ENCODE data around the gene RTKN2.
"Not testable (repeated sequence)": the region's sequence is repeated elsewhere in the genome, so short reads cannot be mapped to it uniquely, and the experiment has no call there.

Gene RTKN2

DNA sequence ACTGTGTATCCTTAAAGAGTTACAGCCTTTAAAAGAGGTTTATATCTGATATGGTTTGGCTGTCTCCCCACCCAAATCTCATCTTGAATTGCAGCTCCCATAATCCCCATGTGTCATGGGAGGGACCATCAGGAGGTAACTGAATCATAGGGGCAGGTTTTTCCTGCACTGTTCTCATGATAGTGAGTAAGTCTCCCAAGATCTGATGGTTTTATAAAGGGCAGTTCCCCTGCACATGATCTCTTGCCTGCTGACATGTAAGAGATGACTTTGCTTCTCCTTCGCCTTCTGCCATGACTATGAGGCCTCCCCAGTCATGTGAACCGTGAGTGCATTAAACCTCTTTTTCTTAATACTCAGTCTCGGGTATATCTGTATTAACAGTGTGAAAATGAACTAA is 9.7 kb downstream of the RTKN2 start:
- peak in 1 of 2 donors; percentile 55 for DNase-seq

DNA sequence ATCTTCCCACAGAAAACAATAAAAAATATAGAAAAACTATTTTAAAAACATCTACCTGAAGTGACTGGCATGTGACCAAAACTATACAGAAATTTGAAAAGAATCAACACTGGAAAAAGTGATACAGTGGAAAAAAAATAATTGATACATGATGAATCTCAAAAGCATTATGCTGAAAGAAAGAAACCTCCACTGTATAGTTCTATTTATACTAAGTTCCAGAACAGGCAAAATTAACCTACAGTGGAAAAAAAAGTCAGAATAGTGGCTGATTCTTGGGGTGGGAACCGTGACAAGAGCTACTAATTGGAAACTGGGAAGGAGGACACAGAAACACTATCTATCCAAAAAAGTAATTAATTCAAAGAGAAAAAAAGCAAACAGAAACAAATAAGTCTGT is 14.9 kb downstream of the RTKN2 start:
- DNase-seq, result no peak

DNA sequence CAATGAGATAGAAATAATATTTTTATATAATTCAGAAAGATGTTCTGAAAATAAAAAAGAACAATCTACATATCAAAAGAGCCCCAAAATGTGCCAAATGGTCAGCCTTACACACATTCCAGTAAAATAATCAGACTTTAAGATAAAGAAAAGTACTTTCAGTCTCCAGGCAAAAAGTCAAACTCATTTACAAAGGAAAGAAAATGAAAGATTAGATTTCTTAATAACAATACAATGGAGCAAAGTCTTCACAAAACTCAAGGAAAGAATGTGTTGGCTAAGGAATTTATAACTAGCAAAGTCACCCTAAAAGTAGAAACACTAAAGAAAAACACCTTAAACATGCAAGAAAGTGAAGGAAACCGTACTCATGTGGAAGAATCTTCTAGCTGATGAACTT is 16.6 kb downstream of the RTKN2 start:
- DNase-seq, result no peak

DNA sequence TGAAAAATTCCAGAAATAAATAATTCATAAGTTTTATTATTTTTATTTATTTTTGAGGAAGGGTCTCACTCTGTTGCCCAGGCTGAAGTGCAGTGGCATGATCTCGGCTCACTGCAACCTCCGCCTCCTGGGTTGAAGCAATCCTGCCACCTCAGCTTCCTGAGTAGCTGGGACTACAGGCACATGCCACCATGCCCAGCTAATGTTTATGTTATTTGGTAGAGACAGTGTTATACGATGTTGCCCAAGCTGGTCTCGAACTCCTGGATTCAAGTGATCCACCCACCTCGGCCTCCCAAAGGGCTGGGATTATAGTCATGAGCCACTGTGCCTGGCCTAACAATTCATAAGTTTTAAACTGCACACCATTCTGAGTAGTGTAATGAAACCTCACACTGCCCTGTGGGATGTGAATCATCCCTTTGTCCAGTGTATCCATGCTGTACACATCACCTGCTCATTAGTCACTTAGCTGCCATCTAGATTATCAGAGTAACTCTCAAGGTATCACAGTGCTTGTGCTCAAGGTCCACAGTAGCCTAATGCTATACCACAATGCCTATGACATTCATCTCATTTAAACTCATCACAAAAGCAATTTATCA is 17.9 kb downstream of the RTKN2 start:
- DNase-seq, result peak in 1 of 2 donors; percentile 23

DNA sequence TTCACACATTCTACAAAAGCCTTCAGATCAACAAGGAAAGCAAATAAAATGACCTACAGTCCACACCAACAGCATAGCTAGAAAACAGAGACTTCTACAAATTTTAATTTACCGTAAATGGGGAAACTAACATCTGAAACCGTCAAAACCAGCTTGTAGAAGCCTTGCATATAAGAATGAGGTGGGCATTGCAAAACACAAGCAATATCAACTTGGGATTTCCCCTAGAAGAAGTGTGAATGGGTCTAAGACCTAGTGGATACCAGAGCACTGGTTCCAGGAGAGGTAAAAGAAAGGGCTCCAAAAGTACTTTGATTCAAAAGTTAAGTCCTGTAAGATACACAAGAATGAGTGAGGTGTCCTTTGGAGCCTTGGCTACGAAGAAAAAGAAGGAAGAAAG is 18.7 kb downstream of the RTKN2 start:
- peak; percentile 48 to 56 for DNase-seq

DNA sequence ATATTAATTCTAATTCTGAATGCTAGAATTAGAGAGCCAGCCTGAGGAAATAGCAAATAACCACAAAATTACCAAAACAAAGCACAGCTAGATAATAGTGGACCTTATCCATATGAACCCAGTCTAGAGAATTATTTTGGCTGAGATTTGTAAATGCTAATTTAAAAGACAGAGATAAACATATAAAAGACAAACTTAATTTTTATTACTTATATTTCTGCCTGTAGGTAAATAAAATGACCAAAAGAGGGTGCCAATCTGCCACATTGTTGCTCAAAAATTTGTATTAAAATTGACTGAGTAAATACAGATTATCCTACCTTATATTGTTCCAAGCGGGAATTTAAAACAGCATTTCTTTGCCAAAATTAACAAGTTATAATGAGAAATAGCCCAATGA is 20.2 kb downstream of the RTKN2 start:
- peak in 1 of 2 donors; percentile 23 for DNase-seq

DNA sequence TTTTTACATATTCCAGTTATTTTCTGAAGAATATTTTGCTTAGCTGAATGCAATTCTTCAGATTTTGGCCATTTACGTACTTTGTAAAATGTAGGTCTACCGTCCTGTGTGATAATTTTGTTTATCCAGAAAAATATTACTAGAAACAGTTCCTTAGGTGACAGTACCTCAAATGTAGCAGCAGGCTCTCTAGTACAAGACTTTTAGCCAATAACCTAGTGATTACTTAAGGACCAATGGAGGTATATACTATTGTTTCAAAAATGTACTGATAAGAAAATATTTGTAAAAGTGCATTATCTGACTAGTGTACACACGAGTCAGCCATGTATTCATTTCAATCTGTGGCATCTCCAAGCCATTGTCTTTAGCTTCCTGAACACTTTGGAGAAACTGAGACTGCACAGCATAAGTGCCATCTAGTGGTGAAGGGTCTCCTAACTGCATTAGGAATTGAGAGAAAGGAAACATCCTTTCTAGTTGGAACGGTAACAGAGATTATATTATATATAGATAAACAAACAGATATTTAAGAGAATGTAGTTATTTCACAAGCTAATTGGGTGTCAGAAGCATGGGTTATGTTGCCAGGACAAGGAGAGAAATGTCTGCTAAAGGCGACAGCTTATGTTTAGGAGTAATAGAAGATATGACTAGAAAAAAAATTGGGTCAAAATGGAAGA is 23.7 kb downstream of the RTKN2 start:
- DNase-seq, result peak; percentile 59 to 91

DNA sequence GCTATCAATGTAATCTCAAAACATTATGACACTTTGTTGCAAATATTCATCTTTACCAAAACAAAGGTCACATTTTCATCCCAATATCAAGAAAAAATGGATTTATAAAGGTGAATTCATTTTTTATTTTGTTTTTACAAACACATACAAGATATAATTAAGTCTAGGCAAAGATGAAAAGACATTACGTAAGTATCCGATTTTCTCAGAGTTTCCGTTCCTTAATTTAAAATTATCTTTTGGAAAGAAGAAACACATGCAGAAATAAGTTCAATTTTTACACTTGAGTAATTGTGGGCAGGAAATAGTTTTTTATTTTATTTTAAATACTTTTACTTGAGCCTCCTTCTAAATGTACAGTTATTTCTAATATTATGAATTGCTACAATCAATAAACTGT is 24.6 kb downstream of the RTKN2 start:
- DNase-seq, result peak; percentile 32 to 67

DNA sequence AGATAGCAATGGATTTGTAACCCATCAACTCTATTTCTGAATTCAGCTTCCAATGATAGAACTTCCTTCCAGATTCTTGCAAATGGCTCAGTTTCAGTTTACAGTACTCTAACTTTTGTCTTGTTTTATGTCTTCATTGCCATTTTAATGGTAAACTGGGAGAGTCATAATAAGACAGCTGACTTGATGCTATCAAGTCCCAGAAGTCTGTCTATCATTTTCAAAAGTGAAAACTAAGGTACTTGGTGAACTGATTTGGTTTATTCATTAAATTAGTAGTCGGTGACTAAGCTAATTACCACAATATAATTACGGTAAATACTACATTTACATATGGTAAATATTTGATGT is 25.0 kb downstream of the RTKN2 start:
- DNase-seq, result no peak

DNA sequence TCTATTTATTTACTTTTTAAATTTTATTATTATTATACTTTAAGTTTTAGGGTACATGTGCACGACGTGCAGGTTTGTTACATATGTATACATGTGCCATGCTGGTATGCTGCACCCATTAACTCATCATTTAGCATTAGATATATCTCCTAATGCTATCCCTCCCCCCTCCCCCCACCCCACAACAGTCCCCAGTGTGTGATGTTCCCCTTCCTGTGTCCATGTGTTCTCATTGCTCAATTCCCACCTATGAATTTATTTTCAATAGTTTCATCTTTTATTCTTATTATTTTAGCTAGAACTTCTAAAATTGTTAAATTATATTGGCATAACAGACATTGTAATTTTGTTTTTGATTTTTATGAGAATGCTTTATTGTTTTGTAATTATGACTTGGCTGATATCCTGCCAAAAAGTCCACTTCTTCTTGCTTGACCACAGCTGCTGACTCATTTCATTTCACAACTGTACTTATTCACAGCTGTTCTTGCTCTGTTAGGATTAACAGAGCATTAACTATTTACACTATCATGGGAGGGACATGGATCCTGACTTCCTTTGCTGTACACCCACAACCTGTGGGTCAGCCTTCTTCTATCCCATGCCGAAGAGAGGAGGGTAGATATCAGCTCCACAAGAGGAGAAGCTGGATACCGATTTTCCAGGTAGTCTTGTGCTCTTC is 25.5 kb downstream of the RTKN2 start:
- DNase-seq, result peak; percentile 81 to 90

DNA sequence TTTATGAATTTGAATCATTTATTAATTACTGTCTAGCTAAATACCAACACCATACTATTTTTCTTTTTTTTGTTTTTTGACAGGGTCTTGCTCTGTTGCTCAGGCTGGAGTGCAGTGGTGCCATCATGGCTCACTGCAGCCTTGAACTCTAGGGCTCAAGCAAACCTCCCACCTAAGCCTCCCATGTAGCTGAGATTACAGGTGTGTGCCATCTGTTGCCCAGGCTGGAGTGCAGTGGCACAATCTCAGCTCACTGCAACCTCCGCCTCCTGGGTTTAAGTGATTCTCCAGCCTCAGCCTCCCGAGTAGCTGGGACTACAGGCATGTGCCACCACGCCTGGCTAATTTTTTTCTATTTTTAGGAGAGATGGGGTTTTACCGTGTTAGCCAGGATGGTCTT is 27.1 kb downstream of the RTKN2 start:
- not testable (repeated sequence) for DNase-seq

DNA sequence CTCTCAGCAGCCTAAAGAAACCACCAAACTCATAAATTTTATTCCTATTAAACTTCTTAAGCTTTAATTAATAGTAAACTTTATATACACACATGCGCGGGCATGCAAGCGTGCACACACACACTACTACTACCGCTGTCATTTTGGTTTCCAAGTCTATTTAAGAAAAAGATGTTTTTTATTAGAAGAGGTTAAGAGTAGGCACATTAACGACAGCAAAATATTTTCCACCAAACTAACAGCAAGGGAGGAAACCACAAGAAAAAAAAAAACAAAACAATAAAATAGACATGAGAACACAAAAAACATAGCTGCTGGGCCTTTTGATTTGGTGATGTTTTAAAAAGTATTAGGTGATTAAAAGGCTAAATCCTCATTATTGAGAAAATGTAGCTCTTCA is 28.6 kb downstream of the RTKN2 start:
- DNase-seq, result no peak

DNA sequence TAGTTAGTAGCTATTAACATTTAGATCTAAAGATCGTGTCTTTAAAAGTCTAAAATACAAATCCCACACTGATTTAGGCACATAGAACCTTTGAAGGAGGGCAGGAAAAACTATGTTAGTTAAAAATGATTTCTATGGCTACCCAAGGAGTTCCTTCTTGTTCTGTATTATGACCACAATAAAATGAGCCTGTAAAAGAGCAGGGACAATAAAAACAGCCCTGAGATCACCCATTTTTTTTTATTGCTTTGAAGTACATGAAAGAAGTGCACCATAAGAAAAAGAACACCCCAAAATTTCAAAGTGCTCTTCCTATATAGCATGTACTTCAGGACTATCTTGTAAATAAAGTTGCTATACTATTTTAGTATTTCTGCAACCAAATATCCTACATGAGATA is 29.8 kb downstream of the RTKN2 start:
- DNase-seq, result no peak

DNA sequence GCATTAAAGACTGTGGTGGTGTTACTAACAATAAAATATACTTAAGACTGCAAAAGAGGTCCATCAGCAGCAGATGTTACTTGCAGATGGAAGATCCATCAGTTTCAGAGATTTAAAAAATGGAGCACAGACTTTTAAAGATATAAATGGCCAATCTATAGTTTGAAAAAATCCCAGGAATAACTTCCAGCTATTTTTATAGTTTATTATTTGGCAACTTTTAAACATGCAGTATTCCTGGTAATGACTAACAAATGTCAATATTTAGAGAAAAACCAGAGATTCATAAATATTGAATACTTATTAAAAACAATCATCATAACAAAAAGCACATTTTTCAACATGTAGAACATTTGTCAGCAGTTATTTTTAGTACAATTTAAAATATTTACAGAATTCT is 30.7 kb downstream of the RTKN2 start:
- DNase-seq, result no peak

DNA sequence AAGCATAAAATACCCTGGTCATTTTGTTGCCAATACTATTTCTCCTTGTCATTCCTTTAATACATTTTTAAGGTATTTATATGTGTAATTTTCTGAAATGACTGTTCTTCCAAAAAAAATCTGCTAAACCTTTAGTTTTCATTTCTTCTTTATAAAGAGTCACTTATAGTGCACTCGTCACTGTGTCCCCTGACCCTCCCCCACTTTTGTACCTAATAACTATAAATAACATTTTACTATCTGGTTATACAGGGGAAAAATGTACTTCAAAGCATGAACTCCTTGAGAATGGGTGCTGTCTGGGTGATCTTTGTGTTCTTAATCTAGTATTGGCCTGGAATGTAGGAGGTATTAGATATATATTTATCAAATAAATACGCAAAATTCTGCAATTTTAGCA is 31.1 kb downstream of the RTKN2 start:
- no peak for DNase-seq

DNA sequence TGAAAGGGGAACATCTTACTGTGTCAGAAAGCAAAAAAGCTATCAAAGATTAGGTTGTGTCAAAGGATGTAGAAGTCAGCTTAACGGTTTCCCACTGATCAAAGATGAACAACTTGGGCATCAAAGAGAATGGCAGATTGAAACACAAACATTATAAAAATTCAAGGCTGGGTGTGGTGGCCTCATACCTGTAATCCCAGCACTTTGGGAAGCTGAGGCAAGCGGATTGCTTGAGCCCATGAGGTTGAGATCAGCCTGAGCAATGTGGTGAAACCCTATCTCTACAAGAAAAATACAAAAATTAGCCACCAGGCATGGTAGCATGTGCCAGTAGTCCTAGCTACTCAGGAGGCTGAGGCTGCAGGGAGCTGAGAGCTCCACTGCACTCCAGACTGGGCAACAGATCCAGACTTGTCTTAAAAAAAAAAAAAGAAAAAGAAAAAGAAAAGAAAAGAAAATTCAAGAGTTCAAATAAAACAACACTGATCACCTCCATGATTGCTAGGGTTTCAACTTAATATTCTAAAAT is 34.5 kb downstream of the RTKN2 start:
- DNase-seq, result no peak

DNA sequence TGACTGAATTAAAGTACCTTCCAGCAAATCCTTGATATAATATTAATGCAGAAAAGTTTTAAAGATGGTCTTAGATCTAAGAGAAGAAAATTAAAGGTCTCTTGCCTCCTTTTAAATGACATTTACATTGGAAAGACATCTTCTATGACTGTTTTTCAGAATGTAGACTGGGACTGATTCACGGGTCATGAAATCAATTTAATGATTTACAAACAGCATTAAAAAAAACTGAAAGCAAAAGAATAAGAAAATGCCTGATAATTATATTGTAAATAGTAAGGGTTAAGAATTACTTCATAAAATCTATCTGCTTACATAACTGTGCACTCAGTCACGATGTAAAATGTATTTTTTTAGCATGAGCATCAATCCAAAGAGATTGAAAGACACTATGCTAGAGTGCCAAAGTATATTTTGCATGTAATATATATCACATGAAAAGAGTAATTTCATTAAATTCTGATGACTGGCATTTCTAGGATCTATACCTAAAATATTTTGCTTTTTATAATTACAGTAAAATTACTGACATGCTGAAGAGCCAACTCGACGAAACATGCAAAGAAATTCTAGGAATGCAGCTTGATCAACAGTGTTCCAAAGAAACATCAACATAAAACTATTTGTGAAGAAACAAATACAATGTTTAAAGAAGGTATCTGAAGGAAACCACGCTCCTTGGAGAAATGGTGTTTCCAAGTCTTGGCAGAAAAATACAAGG is 35.1 kb downstream of the RTKN2 start:
- DNase-seq, result no peak

DNA sequence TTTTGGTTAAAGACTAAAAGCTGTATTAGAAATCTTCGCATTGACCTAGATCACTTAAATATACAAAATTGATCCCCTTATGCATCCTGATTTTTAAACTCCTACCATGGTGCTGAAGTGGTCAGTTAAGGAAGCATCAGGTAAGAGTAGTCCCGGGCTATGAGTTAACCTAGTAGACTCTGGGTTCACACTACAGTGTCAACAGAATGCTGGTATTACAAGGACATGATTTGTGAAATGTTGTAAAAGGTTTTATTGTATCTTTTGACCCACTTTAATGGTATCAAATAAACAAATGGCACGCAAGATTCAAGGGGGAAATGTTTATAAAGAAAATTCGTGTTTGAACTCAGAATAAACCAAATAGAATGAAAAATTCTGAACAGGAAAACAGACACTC is 36.8 kb downstream of the RTKN2 start:
- no peak for DNase-seq

DNA sequence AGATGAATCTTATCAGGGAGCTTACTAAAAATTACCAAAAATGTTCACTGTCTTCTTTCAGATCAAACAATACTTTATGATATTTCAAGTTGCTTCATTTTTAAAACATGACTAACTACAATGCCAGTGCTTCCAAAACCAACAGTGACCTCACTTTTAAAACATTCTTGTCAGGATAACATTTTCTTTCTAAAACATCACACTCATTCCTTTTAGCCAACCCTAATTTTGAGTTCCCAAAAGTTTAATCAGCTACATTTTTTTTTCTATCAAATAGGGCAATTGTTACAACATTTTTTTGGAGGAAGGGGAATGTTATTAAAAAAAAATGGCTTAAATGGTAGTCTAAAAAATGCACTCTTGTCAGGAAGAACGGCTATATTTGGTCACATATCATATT is 37.3 kb downstream of the RTKN2 start:
- DNase-seq, result no peak

DNA sequence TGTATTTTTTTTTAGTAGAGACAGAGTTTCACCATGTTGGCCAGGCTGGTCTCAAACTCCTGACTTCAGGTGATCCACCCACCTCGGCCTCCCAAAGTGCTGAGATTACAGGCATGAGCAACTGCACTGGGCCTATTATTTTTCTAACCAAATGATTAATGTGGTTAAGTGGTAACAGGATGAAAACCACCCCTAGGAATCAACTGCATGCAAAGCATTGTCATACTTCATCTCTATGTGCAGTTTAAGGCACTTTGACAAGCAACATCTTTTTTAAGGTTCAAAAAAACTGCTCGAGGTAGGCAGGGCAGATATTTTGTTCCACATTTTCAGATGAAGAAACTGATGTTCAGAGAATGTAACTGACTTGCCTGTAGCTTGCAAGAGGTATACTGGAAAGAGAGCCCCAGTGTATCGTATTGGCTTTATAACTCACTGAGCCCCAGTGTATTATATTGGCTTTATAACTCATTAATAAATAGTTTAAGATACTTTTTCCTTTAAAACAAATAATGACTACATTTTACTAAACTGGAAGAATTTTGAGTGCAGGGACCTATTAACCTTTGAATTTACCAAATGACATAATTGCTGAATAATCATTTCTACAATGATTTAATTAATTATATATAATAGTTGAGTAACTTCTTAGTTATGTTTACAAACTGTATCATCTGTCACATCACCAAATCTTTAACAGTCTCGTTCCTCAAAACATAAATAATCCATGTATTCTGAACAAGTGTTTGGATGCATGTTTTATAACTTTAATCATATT is 38.1 kb downstream of the RTKN2 start:
- DNase-seq, result no peak

DNA sequence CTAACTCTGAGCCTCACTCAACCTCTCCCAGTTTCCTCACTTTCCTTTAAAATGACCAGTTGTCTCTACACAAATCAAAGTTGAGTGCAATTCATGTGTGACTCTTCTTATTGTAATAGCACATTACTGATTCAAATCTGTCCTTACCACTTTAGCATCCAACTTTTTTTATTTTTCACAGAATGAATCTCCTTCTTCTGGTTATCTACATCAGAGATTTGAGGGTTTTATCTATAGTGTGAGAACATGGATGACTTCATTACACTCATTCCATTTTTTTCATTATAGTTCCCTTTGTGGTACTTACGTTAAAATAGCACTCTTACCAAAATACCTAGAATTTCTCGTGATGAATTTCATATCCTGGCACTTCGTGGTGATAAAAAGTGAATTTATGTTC is 43.3 kb downstream of the RTKN2 start:
- no peak for DNase-seq

DNA sequence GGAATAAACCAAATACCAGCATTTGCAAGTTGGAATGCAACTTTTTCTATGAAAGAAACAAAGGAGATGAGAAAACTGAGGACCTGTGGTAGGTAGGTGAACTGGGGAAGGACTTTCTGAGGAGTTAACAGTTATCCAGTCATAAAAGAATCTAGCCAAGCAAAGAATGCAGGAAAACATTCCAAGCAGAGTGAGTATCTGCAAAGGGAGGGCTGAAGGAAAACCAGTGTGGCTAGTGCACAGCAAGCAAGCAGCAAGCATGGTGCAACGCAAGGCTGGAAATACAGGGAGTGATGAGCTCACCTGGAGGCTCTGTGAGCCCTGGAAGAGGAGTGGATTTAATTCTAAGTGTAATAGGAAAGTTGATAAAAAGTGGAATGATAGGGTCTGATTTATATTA is 44.0 kb downstream of the RTKN2 start:
- no peak for DNase-seq

DNA sequence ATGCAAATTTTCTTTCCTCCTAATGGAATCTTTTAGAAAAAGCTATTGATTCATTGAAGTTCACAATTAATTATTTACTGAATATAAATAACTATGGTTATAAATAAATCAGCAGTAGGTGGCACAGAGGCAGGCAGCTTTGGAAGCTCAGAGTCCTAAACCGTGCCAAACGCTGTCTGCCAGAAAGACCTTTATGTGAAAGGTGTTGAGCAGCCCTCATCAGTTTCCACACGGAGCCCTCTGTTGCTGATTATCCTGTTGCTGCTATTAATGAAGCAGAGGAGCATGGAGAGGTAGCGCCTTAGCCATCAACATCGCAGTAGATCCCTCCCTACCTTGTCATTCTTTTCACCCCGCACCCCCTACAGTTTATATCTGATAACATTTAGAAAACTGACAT is 51.0 kb downstream of the RTKN2 start:
- no peak for DNase-seq

Data from inflammatory macrophage treated with lipopolysaccharide for 1 hour (primary cell).